ENCODE results near the gene KCNF1.

GRCh38 chr2:10891390-10891789 lies 20.3 kb upstream of the KCNF1 start:
- TF ChIP-seq CTCF (IDR thresholded peaks at IDR 0.05; ENCODE audit: insufficient read depth, low read depth, low read length) (no peak), EZH2 (IDR thresholded peaks at IDR 0.05; ENCODE audit: insufficient read depth, low read length) (no peak)
